Prostate gland (tissue), 2 donors: Measurements from ENCODE around the gene POLR2F. TPM values are rescaled to one million over a fixed set of nuclear protein-coding genes. Genes with fewer than 3 reads are reported as not detected.
"Not testable (repeated sequence)": the region's sequence is repeated elsewhere in the genome, so short reads cannot be mapped to it uniquely, and the experiment has no call there.

Experiments
- DNase-seq: peaks from one replicate; pipeline ENCODE4 v3.0.0-alpha.2; 2019; ENCODE audit warnings: low spot score
- H3K27ac ChIP-seq, 2 donors: fragments of 200-600 bp; sonication (generic); 2 replicates each; pipeline ENCODE4 v1.5.1; 2017 to 2019
- H3K27me3 ChIP-seq: fragments of 200-600 bp; sonication (generic); replicated peaks from 2 replicates; pipeline ENCODE4 v1.5.1; 2019; ENCODE audit not compliant: insufficient read depth
- H3K36me3 ChIP-seq, 2 donors: fragments of 200-600 bp; sonication (generic); 1 replicate in 1 of 2; 2 replicates in 1 of 2; pipeline versions ENCODE4 v1.5.1 to v1.8.1; 2017 to 2019
- H3K4me1 ChIP-seq: fragments of 200-600 bp; sonication (generic); replicated peaks from 2 replicates; pipeline ENCODE4 v1.5.1; 2019
- H3K4me3 ChIP-seq, 2 donors: fragments of 200-600 bp; sonication (generic); 2 replicates each; pipeline ENCODE4 v1.5.1; 2017 to 2019
- H3K9me3 ChIP-seq: fragments of 200-600 bp; sonication (generic); 2 replicates; pipeline ENCODE4 v1.5.1; 2017
- POLR2A ChIP-seq: fragments of 450-650 bp; IDR thresholded peaks from one replicate; pipeline ENCODE4 v1.6.1; 2016; ENCODE audit warnings: antibody characterized with exemption, mild to moderate bottlenecking
- POLR2AphosphoS5 ChIP-seq: sonication (generic); formaldehyde crosslinking; IDR thresholded peaks from one replicate; pipeline ENCODE4 v1.6.1; 2017; ENCODE audit warnings: antibody characterized with exemption
- WGBS: methylation state at CpG from one replicate; pipeline ENCODE4 v1.1.5; 2018; 5-methylcytosine and 5-hydroxymethylcytosine counted together
- intact Hi-C: fragments of 100-400 bp; cut with DNase I; formaldehyde crosslinking; loops from one replicate; pipeline ENCODE4 v1.14.2; 2022
- total RNA-seq, 2 donors: library from RNA; depleted of rRNA; stranded (reverse); fragments of >200 nt; gene quantifications; one replicate each; pipeline ENCODE4 v1.1.0, GENCODE V29; 2016
- TF ChIP-seq, protein P1 (sequence below), 4 experiments: fragments of 200-600 bp in 2 of 4; fragments of 450-650 bp in 2 of 4; sonication (generic) in 2 of 4; IDR thresholded peaks; 1 replicate in 3 of 4; 2 replicates in 1 of 4; pipeline ENCODE4 v1.5.1; 2016 to 2019; ENCODE audit warnings: antibody characterized with exemption in 4 of 4, mild to moderate bottlenecking in 2 of 4, moderate library complexity in 2 of 4

Gene POLR2F
- total RNA-seq, 2 donors from 2014 or later: 63.1 to 157 TPM

DNA sequence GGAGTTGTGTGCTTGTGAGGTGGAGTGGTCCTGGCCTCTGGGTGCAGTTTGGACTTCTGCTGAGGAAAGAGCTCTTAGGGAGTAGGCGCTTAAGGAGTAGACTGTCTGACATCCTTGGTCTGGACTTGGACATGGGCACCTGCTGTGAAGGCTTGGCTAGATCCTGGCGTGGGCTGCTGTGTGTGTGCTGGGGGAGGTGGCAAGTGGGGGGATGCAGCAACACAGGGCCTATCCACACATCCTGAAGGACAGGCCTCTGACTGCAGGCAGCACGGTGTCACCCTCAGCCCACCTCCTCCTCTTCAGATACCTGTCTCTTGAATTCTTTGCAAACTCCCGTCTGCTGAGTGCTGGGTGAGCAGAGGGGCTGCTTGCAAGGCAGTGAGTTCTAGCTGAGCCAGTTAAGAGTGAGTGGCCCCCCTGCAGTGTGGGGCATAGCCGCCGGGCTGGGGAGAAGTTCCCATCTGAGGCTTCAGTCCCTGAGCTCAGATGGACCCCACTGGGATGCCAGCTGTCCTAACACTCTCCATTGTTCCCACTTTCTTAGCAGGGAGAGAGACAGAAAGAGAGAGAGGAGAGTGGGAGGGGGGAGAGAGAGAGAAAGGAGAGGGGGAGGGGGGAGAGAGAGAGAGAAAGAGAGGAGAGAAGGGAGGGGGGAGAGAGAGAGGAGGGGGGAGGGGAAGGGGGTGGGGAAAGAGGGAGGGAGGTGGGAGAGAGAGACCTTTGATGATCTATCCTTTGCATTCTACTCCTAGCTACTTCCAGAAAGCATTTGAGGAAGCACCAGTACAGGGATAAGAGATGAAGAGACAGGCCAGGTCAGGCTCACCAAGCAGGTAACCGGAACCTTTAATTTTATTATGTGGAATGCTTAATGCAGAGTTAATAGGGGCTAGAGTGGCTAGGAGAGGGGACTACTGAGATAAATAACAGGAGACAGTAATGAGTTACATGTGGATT is 18.3 kb downstream of the POLR2F start:
- no peak overlapping the region for H3K4me3 ChIP-seq
- DNase-seq: no peak
- H3K4me1 ChIP-seq: no peaks in the 10 kb centered on the region
- H3K27me3 ChIP-seq: no peaks in the 10 kb centered on the region
- intact Hi-C loops: no loop called here
- no peaks in the 10 kb centered on the region for H3K9me3 ChIP-seq
- no peak overlapping the region for H3K27ac ChIP-seq
- TF ChIP-seq, protein P1, sequence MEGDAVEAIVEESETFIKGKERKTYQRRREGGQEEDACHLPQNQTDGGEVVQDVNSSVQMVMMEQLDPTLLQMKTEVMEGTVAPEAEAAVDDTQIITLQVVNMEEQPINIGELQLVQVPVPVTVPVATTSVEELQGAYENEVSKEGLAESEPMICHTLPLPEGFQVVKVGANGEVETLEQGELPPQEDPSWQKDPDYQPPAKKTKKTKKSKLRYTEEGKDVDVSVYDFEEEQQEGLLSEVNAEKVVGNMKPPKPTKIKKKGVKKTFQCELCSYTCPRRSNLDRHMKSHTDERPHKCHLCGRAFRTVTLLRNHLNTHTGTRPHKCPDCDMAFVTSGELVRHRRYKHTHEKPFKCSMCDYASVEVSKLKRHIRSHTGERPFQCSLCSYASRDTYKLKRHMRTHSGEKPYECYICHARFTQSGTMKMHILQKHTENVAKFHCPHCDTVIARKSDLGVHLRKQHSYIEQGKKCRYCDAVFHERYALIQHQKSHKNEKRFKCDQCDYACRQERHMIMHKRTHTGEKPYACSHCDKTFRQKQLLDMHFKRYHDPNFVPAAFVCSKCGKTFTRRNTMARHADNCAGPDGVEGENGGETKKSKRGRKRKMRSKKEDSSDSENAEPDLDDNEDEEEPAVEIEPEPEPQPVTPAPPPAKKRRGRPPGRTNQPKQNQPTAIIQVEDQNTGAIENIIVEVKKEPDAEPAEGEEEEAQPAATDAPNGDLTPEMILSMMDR (IDR thresholded peaks at IDR 0.05): no peak
- TF ChIP-seq POLR2AphosphoS5 (no peak), POLR2A (no peak)
- H3K36me3 ChIP-seq: no peaks in the 10 kb centered on the region
- WGBS: 74% methylated on average over 7 of the region's 7 CpGs

DNA sequence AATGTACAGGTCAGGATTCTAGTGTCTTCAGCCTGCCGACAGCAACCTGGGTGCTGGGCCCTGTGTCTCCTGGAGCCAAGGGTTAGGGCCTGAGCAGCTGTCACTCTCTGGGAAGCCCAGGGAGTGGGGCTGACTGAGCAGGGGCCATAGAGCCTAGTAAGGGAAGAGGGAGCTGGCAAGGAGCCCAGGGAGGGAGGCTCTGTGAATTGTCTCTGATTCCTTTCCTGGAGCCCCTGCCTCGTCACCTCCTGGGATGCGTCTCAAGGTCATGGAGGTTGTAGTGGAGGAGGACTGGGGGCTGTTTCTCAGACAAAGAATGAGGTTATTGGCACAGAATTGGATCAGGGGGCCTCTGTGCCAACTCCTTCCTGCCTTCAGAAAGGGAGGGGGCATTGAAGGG is 19.0 kb downstream of the POLR2F start:
- WGBS: 70% methylated on average over 3 of the region's 3 CpGs
- intact Hi-C loops: no loop called here
- DNase-seq: no peak
- Histone ChIP-seq H3K4me3 (no peak overlapping the region), H3K36me3 (no peaks in the 10 kb centered on the region), H3K27me3 (no peaks in the 10 kb centered on the region), H3K9me3 (no peaks in the 10 kb centered on the region), H3K4me1 (no peaks in the 10 kb centered on the region), H3K27ac (no peak overlapping the region)
- no peak for TF ChIP-seq POLR2A
- TF ChIP-seq, protein P1 (IDR thresholded peaks at IDR 0.05): no peak
- no peak for TF ChIP-seq POLR2AphosphoS5

DNA sequence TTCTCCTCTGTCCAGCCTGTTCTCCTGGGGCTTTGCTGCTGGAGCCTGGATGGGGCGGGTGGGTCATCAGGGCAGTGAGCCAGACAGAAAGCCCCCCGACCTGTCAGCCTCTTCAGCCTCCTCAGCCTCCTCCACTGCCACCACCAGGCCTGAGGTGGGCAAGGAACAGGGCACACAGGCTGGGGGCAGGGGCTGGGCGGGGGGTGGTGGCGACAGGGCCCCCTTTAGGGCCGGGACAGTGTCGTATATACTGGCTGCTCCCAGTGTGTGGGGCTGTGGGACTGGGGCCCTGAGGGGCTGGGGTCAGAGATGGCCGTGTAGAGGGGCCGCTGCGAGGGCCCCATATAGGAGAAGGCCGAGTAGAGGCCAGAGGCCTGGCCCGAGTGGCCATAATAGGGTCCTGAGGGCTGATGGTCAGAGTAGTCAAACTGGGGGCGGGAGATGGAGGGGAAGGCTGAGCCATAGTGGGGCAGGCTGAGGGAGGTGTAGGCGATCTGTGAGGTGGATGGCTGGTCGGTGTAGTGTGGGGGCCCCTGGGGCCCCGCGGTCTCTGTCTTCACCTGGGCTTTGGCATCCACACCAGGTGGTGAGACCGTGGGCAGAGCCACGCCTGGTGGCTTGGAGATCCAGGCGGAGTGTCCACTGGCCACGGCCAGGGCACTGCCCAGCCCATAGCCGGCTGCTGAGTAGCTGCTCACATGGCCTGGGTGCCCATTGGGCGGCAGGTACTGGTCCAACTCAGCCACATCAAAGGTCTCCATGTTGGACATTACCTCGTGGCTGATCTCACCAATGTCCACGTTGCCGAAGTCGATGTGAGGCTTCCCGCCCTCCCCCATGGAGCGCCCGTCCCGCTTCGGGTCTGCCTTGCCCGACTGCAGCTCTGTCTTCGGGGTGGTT is 20.0 kb downstream of the POLR2F start:
- no peaks in the 10 kb centered on the region for H3K27me3 ChIP-seq
- H3K27ac ChIP-seq: no peak overlapping the region
- no peak overlapping the region for H3K4me3 ChIP-seq
- DNase-seq: no peak
- intact Hi-C loops: no loop called here
- no peaks in the 10 kb centered on the region for H3K36me3 ChIP-seq
- TF ChIP-seq, protein P1 (IDR thresholded peaks at IDR 0.05): no peak
- TF ChIP-seq POLR2AphosphoS5: no peak
- TF ChIP-seq POLR2A: no peak
- no peaks in the 10 kb centered on the region for H3K4me1 ChIP-seq
- no peaks in the 10 kb centered on the region for H3K9me3 ChIP-seq
- WGBS: 90% methylated on average over 33 of the region's 33 CpGs

DNA sequence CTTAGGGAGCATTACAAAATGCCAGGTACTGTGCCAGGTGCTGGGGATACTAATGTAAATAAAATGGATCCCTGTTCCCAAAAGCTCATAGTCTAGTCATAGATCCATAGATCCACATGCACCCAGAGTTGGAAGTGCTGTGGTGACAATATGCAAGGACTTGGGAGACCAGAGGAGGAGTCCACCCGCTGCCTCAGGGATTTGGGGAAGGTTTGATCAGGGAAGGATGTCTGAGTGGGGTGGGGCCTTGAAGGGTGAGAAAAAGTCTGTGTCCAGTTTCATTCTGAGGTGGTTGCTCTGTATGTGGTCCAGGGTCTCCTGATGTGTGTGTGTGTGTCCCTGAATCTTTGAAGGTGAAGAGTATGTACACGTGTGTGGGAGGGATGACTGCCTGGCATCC is 21.7 kb downstream of the POLR2F start:
- H3K36me3 ChIP-seq: no peaks in the 10 kb centered on the region
- WGBS: 98% methylated on average over 2 of the region's 2 CpGs

DNA sequence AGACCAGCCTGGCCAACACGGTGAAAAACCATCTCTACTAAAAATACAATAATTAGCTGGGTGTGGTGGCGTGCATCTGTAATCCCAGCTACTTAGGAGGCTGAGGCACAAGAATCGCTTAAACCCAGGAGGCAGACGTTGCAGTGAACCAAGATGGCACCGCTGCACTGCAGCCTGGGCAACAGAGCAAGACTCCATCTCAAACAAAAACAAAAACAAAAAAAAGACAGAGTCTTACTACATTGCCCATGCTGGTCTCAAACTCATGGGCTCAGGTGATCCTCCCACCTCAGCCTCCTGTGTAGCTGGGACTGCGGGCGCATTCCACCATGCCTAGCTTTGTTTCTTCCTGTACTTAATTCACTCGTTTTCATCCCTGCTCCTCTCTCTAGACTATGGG is 22.5 kb downstream of the POLR2F start:
- H3K27me3 ChIP-seq, H3K4me1 ChIP-seq, H3K27ac ChIP-seq, H3K9me3 ChIP-seq, H3K36me3 ChIP-seq, DNase-seq, H3K4me3 ChIP-seq, intact Hi-C loops: not testable (repeated sequence)
- 92% methylated on average over 8 of the region's 8 CpGs for WGBS

More for the DNA sequence above, 21.7 kb downstream of the POLR2F start:
- H3K4me3 ChIP-seq: no peak overlapping the region
- no peaks in the 10 kb centered on the region for H3K4me1 ChIP-seq
- no peaks in the 10 kb centered on the region for H3K9me3 ChIP-seq
- no peak for DNase-seq
- H3K27ac ChIP-seq: no peak overlapping the region
- TF ChIP-seq, protein P1 (IDR thresholded peaks at IDR 0.05): no peak
- TF ChIP-seq POLR2AphosphoS5 (no peak), POLR2A (no peak)
- H3K27me3 ChIP-seq: no peaks in the 10 kb centered on the region
- intact Hi-C loops: no loop called here
